D721Med (cell line): ENCODE data around the gene AMPH.
A peak's percentile ranks its signal among the peaks of the same experiment; 100 is the strongest.
"Not testable (repeated sequence)": the region's sequence is repeated elsewhere in the genome, so short reads cannot be mapped to it uniquely, and the experiment has no call there.

Source experiments
- DNase-seq: peaks from one replicate; pipeline ENCODE4 v3.0.0; 2011; ENCODE audit warnings: low spot score; ENCODE audit not compliant: insufficient read length
- FAIRE-seq: peaks from 2 replicates; lab custom pipeline; 2011; peaks lifted over from hg19 to GRCh38; lab: Jason Lieb, UNC
- CTCF ChIP-seq: IDR thresholded peaks from 2 replicates; pipeline ENCODE4 v1.5.1; 2012; ENCODE audit warnings: mild to moderate bottlenecking, control low read depth; ENCODE audit not compliant: insufficient read depth; ENCODE audit errors: missing control alignments

AMPH gene

GRCh38 chr7:38411404-38411803 is 219.8 kb downstream of the AMPH start:
- no peak for TF ChIP-seq CTCF
- no peak for FAIRE-seq

GRCh38 chr7:38410056-38410455 is 221.1 kb downstream of the AMPH start:
- DNase-seq: no peak
- TF ChIP-seq CTCF: no peak
- FAIRE-seq: no peak

More at GRCh38 chr7:38411404-38411803, 219.8 kb downstream of the AMPH start:
- no peak for DNase-seq

- no peak for TF ChIP-seq CTCF
- DNase-seq (no peak), FAIRE-seq (no peak)
These were observed 221.6 kb downstream of the AMPH start for GRCh38 chr7:38409531-38409930.

GRCh38 chr7:38398725-38399321 is 232.3 kb downstream of the AMPH start:
- peak; percentile 76 for TF ChIP-seq CTCF
- FAIRE-seq: no peak
- no peak for DNase-seq

- no peak for DNase-seq
- FAIRE-seq: no peak
These were observed 234.3 kb downstream of the AMPH start for GRCh38 chr7:38396852-38397251.

GRCh38 chr7:38395921-38396552 is 235.1 kb downstream of the AMPH start:
- FAIRE-seq, DNase-seq: not testable (repeated sequence)

More at GRCh38 chr7:38396852-38397251, 234.3 kb downstream of the AMPH start:
- no peak for TF ChIP-seq CTCF

GRCh38 chr7:38394660-38395059 is 236.5 kb downstream of the AMPH start:
- FAIRE-seq: no peak
- no peak for DNase-seq
- no peak for TF ChIP-seq CTCF

- no peak for TF ChIP-seq CTCF
- FAIRE-seq: no peak
- no peak for DNase-seq
These were observed 237.3 kb downstream of the AMPH start for GRCh38 chr7:38393874-38394273.
